ENCODE results near the gene NISCH.
A peak's percentile ranks its signal among the peaks of the same experiment; 100 is the strongest.

Gene NISCH

DNA sequence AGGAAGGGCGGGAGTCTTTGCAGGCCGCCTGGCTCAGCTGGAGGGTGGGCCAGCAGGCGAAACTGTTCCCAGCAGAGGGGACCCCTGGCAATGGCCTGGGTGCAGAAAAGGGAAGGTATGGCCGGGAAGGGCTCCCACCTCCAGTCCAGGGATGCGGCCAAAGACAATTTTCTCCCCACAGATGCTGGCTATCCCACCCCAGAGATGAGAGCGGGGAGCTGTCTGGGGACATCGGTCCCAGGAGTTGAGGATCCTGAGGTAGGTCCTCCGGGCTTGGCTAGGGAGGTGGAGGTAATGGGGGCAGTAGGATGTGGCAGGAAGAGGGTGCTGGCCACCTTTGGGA, 12.2 kb upstream of the NISCH start:
- 92% methylated on average over 8 of the region's 8 CpGs for WGBS
- H3K4me1 ChIP-seq (ENCODE audit: insufficient read depth, low read length), result no peaks in the 10 kb centered on the region
- no peak overlapping the region for H3K9ac ChIP-seq (ENCODE audit: low read depth, low read length)
- no peaks in the 10 kb centered on the region for H3K36me3 ChIP-seq (ENCODE audit: insufficient read depth, low read length)
- no peak overlapping the region for H3K4me3 ChIP-seq (ENCODE audit: low read length)
- H3K27me3 ChIP-seq (ENCODE audit: insufficient read depth, low read length), result no peaks in the 10 kb centered on the region
- no peak overlapping the region for H3K27ac ChIP-seq (ENCODE audit: low read depth, low read length)
- no peaks in the 10 kb centered on the region for H3K9me3 ChIP-seq (ENCODE audit: insufficient read depth, low read depth, low read length)

GRCh38 chr3:52443791-52444687, 11.4 kb upstream of the NISCH start:
- H3K27ac ChIP-seq (ENCODE audit: low read depth, low read length), result no peak overlapping the region
- no peaks in the 10 kb centered on the region for H3K4me1 ChIP-seq (ENCODE audit: insufficient read depth, low read length)
- no peaks in the 10 kb centered on the region for H3K36me3 ChIP-seq (ENCODE audit: insufficient read depth, low read length)
- H3K4me3 ChIP-seq (ENCODE audit: low read length), result peak overlapping the region; percentile 15; the same call in 1 of the 2 replicates
- WGBS, result 88% methylated on average over 25 of the region's 25 CpGs
- H3K9me3 ChIP-seq (ENCODE audit: insufficient read depth, low read depth, low read length), result no peaks in the 10 kb centered on the region
- H3K27me3 ChIP-seq (ENCODE audit: insufficient read depth, low read length), result no peaks in the 10 kb centered on the region
- peak overlapping the region; percentile 34; the same call in 1 of the 2 replicates for H3K9ac ChIP-seq (ENCODE audit: low read depth, low read length)

GRCh38 chr3:52444860-52445793, 10.3 kb upstream of the NISCH start, which contains the start of gene SEMA3G:
TSS of gene SEMA3G (minus strand) at chr3:52445103. CDS start at chr3:52445027, 76 bp downstream.
- Histone ChIP-seq H3K4me1 (ENCODE audit: insufficient read depth, low read length) (peaks cover 1% of the 10 kb centered on the region; the same call in 1 of the 2 replicates), H3K27ac (ENCODE audit: low read depth, low read length) (no peak within 1 kb of the TSS), H3K36me3 (ENCODE audit: insufficient read depth, low read length) (no peaks in the 10 kb centered on the region), H3K4me3 (ENCODE audit: low read length) (peak within 1 kb of the TSS; percentile 15), H3K9ac (ENCODE audit: low read depth, low read length) (peak within 1 kb of the TSS; percentile 34; the same call in 1 of the 2 replicates), H3K27me3 (ENCODE audit: insufficient read depth, low read length) (no peaks in the 10 kb centered on the region), H3K9me3 (ENCODE audit: insufficient read depth, low read depth, low read length) (no peaks in the 10 kb centered on the region)
- WGBS, result 36% methylated on average over 19 of the region's 19 CpGs

GRCh38 chr3:52446042-52446441, 9.4 kb upstream of the NISCH start:
- no peaks in the 10 kb centered on the region for H3K27me3 ChIP-seq (ENCODE audit: insufficient read depth, low read length)
- 93% methylated on average over 4 of the region's 4 CpGs for WGBS
- H3K4me3 ChIP-seq (ENCODE audit: low read length), result no peak overlapping the region
- H3K9me3 ChIP-seq (ENCODE audit: insufficient read depth, low read depth, low read length), result no peaks in the 10 kb centered on the region
- no peaks in the 10 kb centered on the region for H3K36me3 ChIP-seq (ENCODE audit: insufficient read depth, low read length)
- H3K9ac ChIP-seq (ENCODE audit: low read depth, low read length), result no peak overlapping the region
- peaks cover 5% of the 10 kb centered on the region; the same call in 1 of the 2 replicates for H3K4me1 ChIP-seq (ENCODE audit: insufficient read depth, low read length)
- H3K27ac ChIP-seq (ENCODE audit: low read depth, low read length), result no peak overlapping the region

DNA sequence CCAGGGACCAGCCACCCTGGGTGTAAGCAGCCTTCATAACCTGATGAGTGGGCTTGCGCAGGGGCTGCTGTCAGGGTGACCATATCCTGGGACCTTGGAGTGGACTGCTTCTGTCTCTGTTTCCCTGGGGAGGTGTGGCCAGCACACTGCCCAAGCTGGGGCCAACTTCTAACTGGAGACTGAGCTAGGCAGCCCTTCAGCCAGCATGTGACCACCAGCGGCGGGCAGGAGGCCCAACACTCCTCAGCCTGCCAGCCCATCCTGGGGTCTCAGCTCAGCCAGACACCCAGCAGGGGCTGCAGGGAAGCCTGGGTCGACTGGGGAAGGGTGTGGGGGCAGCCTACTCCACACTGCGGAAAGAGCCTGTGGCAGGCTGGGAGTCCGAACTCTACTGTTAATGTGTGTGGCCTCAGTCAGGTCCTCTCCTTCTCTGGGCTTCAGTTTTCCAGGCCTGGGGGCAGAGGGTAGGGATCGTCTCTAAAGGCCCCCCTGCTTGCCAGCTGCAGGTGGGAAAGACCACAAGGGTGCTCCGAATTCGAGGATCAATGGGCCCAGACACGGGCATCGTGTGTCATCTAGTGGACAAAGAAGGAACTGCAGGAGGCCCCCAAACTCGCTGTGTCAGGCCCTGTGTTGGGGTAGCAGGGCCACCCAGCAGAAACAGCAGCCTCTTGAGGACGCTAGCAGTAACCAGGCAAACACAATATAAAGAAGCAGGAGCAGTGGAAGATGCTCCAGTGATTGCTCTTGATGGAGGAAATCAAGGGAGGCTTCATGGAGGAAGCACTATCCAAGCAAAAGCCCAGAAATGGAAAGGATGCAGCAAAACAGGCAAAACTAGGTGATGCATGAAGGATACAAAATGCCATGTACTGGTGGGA, 8.5 kb upstream of the NISCH start:
- H3K9me3 ChIP-seq (ENCODE audit: insufficient read depth, low read depth, low read length), result no peaks in the 10 kb centered on the region
- H3K27ac ChIP-seq (ENCODE audit: low read depth, low read length), result no peak overlapping the region
- H3K36me3 ChIP-seq (ENCODE audit: insufficient read depth, low read length), result no peaks in the 10 kb centered on the region
- no peaks in the 10 kb centered on the region for H3K27me3 ChIP-seq (ENCODE audit: insufficient read depth, low read length)
- WGBS, result 41% methylated on average over 13 of the region's 13 CpGs
- H3K9ac ChIP-seq (ENCODE audit: low read depth, low read length), result no peak overlapping the region
- no peak overlapping the region for H3K4me3 ChIP-seq (ENCODE audit: low read length)
- peaks cover 5% of the 10 kb centered on the region; the same call in 1 of the 2 replicates for H3K4me1 ChIP-seq (ENCODE audit: insufficient read depth, low read length)

GRCh38 chr3:52447512-52448355, 7.7 kb upstream of the NISCH start:
- WGBS, result 80% methylated on average over 12 of the region's 12 CpGs
- Histone ChIP-seq H3K4me3 (ENCODE audit: low read length) (no peak overlapping the region), H3K4me1 (ENCODE audit: insufficient read depth, low read length) (peaks cover 8% of the 10 kb centered on the region), H3K36me3 (ENCODE audit: insufficient read depth, low read length) (no peaks in the 10 kb centered on the region), H3K27me3 (ENCODE audit: insufficient read depth, low read length) (no peaks in the 10 kb centered on the region), H3K27ac (ENCODE audit: low read depth, low read length) (no peak overlapping the region), H3K9me3 (ENCODE audit: insufficient read depth, low read depth, low read length) (no peaks in the 10 kb centered on the region), H3K9ac (ENCODE audit: low read depth, low read length) (no peak overlapping the region)

GRCh38 chr3:52450489-52451236, 4.7 kb upstream of the NISCH start:
- Histone ChIP-seq H3K4me1 (ENCODE audit: insufficient read depth, low read length) (peaks cover 18% of the 10 kb centered on the region), H3K27ac (ENCODE audit: low read depth, low read length) (no peak overlapping the region; the same call in 1 of the 2 replicates), H3K27me3 (ENCODE audit: insufficient read depth, low read length) (no peaks in the 10 kb centered on the region), H3K36me3 (ENCODE audit: insufficient read depth, low read length) (no peaks in the 10 kb centered on the region), H3K9ac (ENCODE audit: low read depth, low read length) (no peak overlapping the region), H3K4me3 (ENCODE audit: low read length) (no peak overlapping the region), H3K9me3 (ENCODE audit: insufficient read depth, low read depth, low read length) (no peaks in the 10 kb centered on the region)
- WGBS, result 93% methylated on average over 10 of the region's 11 CpGs

- Histone ChIP-seq H3K4me1 (ENCODE audit: insufficient read depth, low read length) (peaks cover 19% of the 10 kb centered on the region), H3K4me3 (ENCODE audit: low read length) (no peak overlapping the region), H3K36me3 (ENCODE audit: insufficient read depth, low read length) (no peaks in the 10 kb centered on the region), H3K27ac (ENCODE audit: low read depth, low read length) (no peak overlapping the region), H3K9ac (ENCODE audit: low read depth, low read length) (no peak overlapping the region), H3K27me3 (ENCODE audit: insufficient read depth, low read length) (no peaks in the 10 kb centered on the region), H3K9me3 (ENCODE audit: insufficient read depth, low read depth, low read length) (no peaks in the 10 kb centered on the region)
- WGBS, result 91% methylated on average over 24 of the region's 24 CpGs
Measured at GRCh38 chr3:52451237-52452083, 3.9 kb upstream of the NISCH start.

GRCh38 chr3:52452126-52452525, 3.3 kb upstream of the NISCH start:
- 96% methylated on average over 6 of the region's 6 CpGs for WGBS
- no peak overlapping the region for H3K4me3 ChIP-seq (ENCODE audit: low read length)
- no peak overlapping the region for H3K9ac ChIP-seq (ENCODE audit: low read depth, low read length)
- H3K4me1 ChIP-seq (ENCODE audit: insufficient read depth, low read length), result peaks cover 25% of the 10 kb centered on the region
- no peaks in the 10 kb centered on the region for H3K27me3 ChIP-seq (ENCODE audit: insufficient read depth, low read length)
- H3K9me3 ChIP-seq (ENCODE audit: insufficient read depth, low read depth, low read length), result no peaks in the 10 kb centered on the region
- H3K27ac ChIP-seq (ENCODE audit: low read depth, low read length), result no peak overlapping the region
- no peaks in the 10 kb centered on the region for H3K36me3 ChIP-seq (ENCODE audit: insufficient read depth, low read length)
